Measurements from ENCODE around the gene RABGAP1L.

DNA sequence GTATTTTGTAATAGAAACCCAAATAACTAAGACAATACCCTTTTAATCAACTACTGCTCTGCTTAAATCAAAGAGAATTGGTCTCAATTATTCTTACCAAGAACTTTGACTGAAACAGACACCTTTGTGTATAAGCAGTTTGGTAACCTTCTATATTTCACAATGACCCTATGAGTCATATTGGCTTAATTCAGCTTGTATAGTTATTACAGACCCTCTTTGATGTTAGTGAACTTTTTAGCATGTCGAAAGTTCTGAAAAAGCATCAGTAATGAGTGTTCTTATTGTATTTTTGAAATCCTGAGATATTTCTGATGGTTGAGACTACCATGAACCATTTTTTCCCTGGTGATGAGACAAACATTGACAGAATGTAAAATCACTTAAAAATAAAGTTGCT is 43.3 kb upstream of the RABGAP1L start:
- TF ChIP-seq EZH2phosphoT487 (IDR thresholded peaks at IDR 0.05; ENCODE audit: borderline replicate concordance) (no peak), TCF7L2 (IDR thresholded peaks at IDR 0.05; ENCODE audit: borderline replicate concordance, extremely low read depth, insufficient read depth, insufficient read length) (no peak), POLR2AphosphoS5 (IDR thresholded peaks at IDR 0.05; ENCODE audit: low read depth, low read length) (no peak), SIN3A (IDR thresholded peaks at IDR 0.05; ENCODE audit: low read depth) (no peak), POLR2A (IDR thresholded peaks at IDR 0.05; ENCODE audit: borderline replicate concordance, extremely low read depth, insufficient read depth, insufficient read length) (no peak), EGR1 (IDR thresholded peaks at IDR 0.05; ENCODE audit: low read depth) (no peak), EZH2 (IDR thresholded peaks at IDR 0.05) (no peak)
- TF ChIP-seq, protein P1, sequence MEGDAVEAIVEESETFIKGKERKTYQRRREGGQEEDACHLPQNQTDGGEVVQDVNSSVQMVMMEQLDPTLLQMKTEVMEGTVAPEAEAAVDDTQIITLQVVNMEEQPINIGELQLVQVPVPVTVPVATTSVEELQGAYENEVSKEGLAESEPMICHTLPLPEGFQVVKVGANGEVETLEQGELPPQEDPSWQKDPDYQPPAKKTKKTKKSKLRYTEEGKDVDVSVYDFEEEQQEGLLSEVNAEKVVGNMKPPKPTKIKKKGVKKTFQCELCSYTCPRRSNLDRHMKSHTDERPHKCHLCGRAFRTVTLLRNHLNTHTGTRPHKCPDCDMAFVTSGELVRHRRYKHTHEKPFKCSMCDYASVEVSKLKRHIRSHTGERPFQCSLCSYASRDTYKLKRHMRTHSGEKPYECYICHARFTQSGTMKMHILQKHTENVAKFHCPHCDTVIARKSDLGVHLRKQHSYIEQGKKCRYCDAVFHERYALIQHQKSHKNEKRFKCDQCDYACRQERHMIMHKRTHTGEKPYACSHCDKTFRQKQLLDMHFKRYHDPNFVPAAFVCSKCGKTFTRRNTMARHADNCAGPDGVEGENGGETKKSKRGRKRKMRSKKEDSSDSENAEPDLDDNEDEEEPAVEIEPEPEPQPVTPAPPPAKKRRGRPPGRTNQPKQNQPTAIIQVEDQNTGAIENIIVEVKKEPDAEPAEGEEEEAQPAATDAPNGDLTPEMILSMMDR (IDR thresholded peaks at IDR 0.05 in 2 of 3, conservative IDR thresholded peaks at IDR 0.05 in 1 of 3; ENCODE audit: borderline replicate concordance in 1 of 3, insufficient read depth in 1 of 3, low read depth in 2 of 3, low read length in 2 of 3), result no peak
- TF ChIP-seq, protein P2, sequence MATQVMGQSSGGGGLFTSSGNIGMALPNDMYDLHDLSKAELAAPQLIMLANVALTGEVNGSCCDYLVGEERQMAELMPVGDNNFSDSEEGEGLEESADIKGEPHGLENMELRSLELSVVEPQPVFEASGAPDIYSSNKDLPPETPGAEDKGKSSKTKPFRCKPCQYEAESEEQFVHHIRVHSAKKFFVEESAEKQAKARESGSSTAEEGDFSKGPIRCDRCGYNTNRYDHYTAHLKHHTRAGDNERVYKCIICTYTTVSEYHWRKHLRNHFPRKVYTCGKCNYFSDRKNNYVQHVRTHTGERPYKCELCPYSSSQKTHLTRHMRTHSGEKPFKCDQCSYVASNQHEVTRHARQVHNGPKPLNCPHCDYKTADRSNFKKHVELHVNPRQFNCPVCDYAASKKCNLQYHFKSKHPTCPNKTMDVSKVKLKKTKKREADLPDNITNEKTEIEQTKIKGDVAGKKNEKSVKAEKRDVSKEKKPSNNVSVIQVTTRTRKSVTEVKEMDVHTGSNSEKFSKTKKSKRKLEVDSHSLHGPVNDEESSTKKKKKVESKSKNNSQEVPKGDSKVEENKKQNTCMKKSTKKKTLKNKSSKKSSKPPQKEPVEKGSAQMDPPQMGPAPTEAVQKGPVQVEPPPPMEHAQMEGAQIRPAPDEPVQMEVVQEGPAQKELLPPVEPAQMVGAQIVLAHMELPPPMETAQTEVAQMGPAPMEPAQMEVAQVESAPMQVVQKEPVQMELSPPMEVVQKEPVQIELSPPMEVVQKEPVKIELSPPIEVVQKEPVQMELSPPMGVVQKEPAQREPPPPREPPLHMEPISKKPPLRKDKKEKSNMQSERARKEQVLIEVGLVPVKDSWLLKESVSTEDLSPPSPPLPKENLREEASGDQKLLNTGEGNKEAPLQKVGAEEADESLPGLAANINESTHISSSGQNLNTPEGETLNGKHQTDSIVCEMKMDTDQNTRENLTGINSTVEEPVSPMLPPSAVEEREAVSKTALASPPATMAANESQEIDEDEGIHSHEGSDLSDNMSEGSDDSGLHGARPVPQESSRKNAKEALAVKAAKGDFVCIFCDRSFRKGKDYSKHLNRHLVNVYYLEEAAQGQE (IDR thresholded peaks at IDR 0.05; ENCODE audit: low read depth), result no peak

Data from HCT116 (cell line).